GM19043 (cell line): Measurements from ENCODE around the gene WNT3.
"Not testable (repeated sequence)": the region's sequence is repeated elsewhere in the genome, so short reads cannot be mapped to it uniquely, and the experiment has no call there.

Experiments
- ATAC-seq: cut with Tn5 transposase; IDR thresholded peaks from one replicate; pipeline ENCODE4 v1.9.1; 2021; ENCODE audit warnings: low read depth; ENCODE audit not compliant: unreplicated experiment

The WNT3 gene

DNA sequence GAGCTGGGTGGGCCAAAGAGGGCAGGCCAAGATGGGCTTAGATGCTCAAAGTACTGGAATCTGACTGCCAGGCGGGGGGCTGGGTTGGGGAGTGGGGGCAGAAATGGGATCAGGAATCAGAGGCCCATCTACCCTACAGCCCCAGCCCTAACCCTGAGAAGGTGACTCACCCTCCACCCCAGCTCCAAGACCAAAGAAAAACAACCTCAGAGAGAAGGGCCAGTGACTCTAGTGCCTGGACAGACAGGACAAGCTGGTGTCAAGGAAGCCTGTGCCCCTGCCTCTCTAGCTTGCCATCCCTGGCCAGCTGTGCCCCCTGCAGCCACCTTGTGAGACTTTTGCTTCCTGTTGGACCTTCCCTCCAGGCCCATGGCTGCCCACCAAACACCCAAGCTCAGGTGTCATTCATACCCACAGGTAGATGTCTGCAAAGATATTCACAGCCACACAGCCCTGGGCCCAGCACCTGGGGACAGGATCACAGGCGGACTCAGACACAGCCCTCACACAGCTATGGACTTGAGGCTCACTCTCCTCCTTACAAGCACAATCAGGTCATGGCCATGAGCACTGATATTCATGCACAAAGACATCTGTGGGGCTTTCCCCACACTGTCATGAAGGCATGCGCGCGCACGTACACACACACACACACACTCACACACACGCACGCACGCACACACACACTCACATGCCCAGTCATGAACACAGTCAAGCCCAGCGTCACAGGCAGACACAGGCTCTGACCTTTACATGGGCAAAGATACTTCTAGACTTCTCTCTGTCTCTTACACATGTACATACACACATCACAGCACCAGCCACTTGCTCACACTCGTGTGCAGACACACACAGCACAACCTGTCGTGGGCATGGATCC is 2.8 kb downstream of the WNT3 start:
- ATAC-seq: no peak

DNA sequence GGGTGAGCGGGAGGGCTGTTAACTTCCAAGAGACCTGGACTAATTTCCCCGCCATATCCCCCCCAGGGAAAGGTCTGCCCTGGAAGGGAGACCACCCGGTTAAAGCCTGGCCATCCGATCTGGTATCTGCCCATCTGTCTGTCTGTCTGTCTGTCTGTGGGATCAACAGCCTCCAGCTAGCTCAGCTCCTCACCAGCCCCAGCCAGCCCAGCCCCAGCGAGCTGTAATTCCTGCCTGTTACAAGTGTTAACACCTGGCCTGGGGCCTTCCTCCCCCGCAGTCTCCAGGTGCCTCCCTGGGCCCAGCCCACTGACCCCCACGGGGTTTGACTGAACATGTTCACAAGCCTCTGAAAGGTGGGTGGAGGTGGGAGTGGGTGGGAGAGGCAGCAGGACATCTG is 4.0 kb downstream of the WNT3 start:
- no peak for ATAC-seq

DNA sequence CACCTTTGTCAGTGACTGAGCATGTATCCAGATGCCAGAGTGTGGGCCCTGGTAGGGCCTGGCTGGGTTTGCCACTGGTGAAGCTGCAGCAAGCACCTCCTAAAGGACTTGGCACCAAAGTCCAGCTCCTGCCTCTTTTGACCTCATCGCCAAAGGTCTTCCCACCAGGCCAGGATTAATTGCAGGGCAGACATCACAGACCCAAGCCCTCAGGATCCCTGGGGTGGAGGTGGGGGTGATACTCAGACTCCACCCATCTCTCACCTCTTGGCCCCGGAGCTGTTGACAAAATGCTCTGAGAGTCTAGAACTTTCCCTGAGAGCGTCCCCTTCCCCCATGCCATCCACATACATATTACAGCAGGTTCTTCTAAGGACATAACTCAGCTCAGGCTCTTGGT is 4.6 kb downstream of the WNT3 start:
- ATAC-seq: no peak

DNA sequence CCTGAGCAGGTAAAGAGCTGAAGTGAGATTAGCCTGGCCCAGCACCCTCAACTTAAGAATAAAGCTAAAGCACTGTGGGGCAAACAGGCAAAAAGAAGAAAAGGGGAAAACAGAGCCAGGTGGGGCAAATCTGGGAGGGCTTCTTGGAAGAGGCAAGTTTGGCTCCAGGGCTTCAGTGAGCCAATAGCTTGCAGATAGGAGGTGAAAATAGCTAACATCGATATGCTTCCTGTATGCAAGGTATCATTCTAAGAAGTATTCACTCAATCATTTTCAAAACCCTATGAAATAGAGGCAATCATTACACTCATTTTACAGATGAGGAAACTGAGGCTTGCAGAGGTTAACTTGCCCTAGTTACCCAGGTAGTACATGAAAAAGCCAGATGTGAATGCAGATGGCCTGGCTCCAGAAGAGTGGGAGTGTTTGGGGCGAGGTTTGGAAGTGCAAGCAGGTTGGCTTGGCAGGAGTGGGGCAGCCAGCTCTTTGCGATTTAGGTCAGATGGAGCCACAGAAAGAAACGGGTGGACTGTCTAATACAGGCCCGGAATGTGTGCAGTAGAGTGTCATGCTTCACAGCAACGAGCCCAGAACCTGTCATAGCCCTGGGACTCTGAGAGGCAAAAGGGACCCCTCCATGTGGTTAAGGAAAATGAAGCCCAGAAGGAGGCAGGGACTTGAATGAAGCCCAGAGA is 5.7 kb downstream of the WNT3 start:
- no peak for ATAC-seq

DNA sequence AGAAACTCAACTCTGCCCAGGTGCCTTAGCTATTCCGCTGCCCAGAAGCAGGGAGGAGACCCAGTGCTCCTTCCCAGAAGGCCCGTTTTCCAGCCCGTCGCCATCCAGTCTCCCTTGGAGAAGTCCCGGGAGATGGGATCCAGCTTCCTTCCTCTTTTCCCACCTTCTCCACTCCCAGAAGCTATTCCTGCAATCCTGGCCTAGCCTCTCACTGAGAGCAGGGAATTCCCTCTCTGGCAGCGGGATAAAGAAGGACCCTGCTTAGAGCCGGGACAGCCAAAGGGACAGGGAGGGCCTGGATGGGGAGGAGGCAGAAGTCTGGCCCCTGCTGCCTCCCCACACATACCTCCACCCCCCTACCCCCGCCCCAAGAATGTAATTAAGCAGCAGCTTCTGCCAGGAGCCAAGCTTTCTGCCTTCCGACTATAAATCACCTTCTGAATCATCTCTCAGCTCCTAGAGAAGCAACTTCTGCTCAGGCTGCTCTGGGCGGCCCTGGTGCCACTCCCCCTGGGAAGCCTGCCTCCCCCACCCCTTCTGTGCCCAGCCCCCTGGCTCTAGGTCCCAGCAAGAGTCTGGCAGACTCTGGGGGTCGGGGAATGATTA is 6.4 kb downstream of the WNT3 start:
- no peak for ATAC-seq

DNA sequence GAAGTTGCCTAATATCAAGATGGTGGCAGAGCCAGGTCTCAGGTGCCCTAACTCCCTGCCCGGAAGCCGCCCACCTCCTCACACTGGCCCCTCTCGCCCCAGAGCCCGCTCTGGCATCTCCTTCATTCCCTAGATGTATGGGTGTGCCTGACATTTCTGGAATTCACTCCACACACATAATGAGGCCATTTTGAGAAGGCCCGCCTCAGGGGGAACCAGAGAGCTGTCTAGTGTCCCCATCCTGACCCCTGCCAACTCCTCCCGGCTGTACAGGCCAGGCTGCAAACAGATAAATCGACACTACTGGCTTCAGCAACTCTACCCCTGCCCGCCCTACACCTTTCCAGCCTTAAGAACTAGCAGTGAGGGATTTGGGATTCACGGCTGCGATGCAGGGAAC is 7.7 kb downstream of the WNT3 start:
- no peak for ATAC-seq

DNA sequence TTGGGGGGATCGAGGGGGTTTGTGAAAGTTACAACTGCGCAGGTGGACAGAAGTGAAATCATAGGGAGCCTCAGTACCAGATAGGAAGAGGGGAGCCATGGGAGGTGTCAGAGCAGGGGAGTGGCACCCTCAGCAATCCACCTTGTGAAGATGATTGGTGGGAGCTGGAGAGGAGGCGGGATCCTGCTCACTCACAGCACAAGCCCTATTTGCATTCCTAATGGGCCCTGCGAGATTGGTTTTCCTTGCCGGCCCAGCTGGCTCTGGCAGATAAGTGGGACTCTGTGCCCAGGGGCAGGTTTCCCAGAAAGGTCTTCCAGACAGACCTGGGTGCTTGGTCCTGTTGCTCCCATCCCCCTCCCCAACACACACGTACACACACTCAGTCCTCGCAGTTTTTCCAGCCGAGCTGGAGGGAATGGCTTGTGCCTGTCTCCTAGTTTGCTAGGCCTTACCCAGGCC is 9.4 kb downstream of the WNT3 start:
- no peak for ATAC-seq

DNA sequence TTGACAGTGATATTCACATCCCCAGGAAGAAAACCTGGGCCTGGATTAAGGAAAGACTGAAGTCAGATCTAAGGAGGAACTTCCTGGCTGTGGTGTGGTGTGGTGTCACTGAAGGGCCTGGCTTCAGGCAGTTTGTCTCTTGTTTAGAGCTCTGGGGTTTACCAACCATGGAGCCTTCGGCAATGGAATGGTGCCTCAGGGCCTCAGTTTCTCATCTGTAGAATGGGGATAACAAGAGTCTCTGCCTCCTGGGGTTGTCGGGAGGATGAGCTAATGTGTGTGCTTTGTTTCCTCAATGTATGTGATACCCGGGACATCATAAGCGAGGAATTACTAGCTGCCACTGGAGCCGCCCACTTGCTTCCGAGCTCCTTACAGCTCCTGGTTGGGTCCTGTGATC is 12.7 kb downstream of the WNT3 start:
- no peak for ATAC-seq

DNA sequence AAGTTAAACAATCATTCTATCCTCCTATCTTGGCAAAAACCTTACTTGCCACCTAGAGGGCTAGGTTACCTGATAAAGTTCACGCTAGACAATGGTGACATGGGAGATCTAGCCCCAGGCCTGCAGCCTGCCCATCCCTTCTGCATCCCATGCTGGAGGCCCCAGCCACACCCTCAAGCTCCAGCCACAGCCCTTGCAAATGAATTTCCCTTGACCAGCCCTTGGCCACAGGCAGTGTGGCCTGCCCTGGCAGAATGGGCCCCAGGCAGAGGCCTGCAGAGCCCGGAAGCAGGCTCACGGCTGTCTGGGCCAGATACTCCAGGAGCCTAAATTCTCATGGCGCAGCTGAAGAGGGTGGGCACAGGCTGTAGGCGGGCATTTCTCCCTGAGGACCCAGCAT is 14.9 kb downstream of the WNT3 start:
- ATAC-seq: no peak

DNA sequence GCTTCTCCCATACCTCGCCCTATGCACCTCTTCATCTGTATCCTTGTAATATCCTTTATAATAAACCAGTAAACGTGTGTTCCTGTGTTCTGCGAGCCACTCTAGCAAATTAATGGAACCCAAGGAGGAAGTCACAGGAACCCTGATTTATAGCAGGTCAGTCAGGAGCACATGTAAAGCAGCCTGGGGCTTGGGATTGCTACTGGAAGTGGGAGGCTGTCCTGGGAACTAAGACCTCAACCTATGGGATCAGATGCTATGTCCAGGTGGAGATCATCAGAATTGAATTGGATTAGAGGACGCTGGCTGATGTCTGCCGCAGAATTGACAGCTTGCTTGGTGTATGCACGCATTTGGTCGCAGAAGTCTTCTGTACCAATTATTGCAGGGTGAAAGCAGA is 15.7 kb downstream of the WNT3 start:
- ATAC-seq: no peak

DNA sequence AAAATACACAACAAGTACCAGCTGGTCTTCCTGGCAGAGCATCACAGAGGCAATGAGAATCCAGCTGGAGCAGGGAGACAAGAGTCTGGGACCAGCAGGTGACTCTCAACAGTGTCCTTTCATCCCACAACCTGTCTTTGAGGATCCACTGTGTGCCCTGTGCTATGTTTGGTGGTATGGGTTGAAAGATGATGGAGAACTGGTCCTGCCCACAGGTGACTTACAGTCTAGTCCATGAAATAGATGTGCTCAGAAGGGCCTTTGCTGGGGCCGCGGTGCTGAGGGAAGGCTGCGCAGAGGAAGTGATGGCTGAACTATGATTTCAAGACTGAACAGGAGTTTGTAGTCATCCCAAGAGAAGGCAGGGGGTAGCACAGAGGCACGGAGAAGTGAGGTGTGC is 17.9 kb downstream of the WNT3 start:
- no peak for ATAC-seq

DNA sequence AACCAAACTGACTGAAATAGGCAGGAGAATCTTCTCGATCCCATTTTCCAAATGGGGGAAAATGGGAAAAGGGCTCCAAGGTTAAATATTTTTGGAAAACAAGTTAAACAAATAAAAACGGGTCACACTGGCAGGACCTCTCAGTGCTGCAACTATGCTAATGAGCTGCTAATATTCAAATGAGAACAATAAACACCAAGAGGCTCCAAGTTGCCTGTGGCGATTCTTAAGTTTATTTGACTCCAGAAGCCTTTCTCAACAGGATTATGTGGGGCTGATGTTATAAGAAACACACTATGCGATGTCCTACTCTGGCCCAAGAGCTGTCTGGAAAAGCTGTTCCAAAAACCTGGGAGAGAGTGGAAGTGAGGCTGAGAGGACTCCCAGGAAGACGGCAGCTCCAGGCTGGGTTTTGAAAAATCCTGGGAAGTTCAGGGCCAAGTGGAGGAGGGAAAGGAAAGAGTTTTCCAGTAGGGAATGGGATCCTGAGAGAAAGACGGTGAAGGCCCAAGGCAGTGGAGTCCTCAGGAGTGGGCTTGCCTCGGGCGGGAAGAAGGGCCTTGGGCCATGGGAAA is 21.4 kb downstream of the WNT3 start:
- no peak for ATAC-seq

DNA sequence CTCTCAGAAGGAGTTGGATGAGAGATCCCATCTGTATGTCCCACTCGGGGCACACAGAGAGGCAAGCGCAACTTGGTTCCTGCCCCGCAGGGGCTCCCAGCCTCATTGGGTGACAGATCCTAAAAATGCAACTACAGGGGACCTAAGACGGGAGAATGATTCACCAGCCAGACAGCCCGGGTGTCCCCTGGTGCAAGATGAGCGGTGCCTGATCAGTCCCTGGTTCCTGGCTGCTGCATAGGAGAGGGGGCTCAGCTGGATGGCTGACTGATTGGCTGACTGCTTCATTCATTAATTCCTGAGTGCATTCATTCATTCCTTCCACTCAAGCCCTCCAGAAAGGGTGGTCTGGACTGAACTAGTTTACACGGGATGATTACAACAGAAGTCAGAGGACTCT is 22.0 kb downstream of the WNT3 start:
- ATAC-seq: no peak

DNA sequence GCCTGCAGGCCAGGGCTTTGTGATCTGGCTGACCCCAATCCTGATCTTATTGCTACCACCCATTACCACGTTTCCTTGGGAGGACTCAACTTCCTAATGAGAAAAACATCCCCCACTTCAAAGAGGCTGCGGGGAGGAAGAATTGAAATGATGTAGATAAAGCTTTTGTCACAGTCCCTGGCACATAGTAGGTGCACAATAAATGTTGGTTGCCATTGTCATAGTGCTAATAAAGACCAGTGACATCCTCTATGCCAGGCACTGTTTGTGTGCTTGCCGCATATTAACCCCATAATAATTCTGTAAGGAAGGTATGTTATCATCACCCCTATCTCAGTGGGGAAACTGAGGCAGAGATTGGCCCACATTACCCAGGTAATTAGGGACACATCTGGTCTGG is 22.4 kb downstream of the WNT3 start:
- no peak for ATAC-seq

DNA sequence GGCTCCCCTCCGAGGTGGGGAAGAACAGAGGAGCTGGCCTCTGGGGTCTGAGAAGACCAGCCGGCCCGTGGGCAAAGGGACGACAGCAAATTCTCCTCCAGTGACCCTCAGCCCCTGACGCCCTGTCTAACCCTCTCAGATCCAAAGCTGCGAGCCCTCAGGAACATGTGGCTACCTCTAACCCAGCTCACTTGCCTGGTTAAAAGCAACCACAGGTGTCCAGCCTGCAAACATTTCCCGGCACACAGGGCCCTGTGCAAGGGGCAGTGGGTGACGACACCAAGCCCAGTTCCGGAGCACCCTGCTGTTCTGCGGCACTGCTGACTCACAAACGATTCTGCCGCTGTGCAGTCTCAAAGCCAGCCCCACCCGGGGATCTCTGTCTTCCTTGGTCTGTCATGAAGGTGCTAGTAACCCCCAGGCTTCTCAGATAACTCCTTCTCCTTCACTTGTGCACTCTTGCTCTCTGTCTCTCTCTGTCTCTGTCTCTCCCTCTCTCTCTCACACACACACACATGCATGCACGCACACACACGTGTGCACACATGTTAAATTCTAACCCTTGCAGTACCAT is 23.0 kb downstream of the WNT3 start:
- ATAC-seq: no peak

DNA sequence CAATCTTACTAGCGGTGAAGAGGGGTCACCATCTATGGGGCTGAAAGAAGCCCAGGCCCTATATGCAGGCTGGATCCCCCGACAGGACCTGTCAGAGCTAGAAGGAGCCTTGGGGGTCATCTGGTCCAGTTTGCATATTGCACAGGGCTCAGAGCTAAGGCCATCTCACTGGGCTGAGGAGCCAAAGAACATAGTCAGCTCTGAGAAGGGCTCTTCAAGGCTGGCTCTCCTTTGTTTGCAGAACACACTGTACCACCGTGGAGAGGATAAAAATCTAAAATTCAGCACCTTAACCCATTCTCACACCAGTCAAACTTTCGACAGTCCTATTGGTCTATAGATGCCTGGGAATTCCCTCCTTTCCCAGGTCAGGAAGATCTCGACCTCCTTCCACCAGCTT is 24.2 kb downstream of the WNT3 start:
- ATAC-seq: no peak

DNA sequence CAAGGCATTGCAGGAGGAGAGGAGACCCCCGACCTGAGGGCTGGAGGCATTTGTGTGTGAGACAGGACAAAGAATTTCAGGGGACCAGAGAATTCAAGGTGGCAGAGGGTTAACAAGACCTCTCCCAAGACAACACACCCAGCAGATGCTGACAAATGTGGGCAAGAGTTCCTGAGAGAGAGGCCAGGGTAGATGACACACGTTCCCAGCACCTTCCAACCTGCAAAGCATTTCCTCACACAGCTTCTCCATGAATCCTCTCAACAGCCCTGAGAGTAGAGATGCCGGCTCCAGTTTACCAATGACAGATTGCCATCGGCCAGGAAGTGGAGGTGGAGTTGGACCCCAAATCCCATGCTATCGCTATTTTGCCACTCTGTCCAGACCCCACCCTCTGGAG is 25.0 kb downstream of the WNT3 start:
- no peak for ATAC-seq

DNA sequence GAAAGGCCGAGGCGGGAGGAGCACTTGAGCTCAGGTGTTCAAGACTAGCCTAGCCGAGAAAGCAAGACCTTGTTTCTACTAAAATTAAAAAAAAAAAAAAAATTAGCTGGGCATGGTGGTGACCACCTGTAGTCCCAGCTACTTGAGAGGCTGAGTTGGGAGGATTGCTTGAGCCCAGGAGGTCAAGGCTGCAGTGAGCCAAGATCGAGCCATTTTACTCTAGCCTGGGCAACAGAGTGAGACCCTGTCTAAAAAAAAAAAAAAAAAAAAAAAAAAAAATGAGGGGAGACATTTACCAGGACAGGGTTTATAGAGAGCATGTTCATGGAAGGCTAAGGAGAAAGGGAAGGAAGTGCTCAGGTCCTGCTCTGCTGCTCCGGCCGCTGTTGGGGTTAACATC is 25.5 kb downstream of the WNT3 start:
- ATAC-seq: not testable (repeated sequence)

DNA sequence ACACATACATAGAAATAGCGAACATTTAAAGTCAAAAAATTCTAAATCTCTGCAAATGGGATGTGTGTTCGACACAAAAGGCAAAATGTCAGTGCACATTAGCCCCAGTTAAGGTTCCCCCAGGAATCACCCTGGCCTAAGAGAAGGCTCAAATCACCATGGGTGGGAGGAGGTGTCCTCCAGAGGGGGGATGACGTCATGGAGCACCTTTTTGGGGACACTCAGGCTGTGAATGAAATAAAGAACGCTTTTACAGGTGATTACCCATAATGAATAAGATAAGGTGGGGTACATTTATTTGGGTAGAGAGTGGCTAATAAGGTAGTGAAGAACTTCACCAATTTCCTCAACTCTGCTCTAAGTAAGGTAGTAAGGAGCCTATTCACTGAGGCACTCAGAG is 26.4 kb downstream of the WNT3 start:
- no peak for ATAC-seq

DNA sequence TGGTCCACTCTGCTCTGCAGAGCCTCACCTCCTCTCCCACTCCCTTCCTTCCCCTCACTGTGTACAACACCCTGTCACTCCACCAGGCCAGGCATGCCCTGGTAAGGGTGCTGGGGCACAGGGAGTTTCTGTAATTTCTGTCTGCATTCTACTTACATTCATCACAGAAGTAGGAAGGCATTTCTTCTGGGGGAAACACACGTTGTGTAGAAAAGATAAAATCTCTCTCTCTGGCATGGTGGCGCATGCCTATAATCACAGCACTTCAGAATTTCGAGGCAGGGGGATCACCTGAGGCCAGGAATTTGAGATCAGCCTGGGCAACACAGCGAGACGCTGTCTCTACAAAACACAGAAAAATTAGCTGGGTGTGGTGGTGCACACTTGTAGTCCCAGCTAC is 27.0 kb downstream of the WNT3 start:
- ATAC-seq: no peak

DNA sequence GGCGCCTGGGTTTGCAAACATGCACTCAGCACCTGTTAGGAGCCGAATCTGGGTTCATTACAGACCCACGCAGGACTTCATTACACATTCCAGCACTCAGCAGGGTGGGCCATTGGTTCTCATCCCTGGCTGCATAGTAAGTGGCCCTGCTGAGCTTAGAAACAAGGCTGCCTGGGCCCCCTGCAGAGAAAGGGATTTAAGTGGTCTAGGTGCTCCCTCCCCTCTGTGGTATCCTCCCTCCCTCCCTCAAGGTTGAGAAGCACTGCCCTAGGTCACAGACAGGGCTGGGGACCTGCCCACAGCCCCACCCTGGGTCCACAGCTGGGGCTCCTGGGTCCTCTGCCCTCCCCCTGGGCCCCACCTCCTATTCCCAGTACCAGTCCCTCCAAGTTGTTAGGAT is 28.3 kb downstream of the WNT3 start:
- no peak for ATAC-seq
